ENCODE data around the gene FCRLA. TPM values are rescaled to one million over a fixed set of nuclear protein-coding genes. Genes with fewer than 3 reads are reported as not detected.

Gene FCRLA
- total RNA-seq, 1 experiment from 2014 or later = 0.15 TPM

DNA sequence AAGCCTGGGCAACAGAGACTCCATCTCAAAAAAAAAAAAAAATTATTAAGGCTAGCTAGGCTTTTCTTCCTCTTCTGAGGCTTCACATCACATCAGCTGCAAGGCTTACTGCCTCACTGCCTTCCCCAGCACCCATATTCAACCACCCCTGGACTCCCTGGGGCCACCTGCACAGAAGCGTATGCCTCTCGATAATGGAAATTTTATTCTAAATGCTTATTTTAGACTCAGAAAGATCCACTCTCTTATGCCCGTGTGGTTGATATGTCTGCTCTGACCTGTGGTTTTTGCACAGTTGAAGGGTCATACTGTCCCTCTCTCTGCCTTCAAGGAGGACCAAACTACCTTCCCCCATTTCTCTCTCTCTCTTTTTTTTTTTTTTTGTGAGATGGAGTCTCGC, 1.5 kb upstream of the FCRLA start:
- DNase-seq (ENCODE audit: low read depth, low spot score) (no peak), ATAC-seq (no peak)
- ChIA-PET POLR2A (no interaction called here), CTCF (interaction anchor here (0.7 kb wide), 1 partner anchor 141 kb away, joined by 6 read pairs; no protein-coding TSS in a partner anchor)
- Histone ChIP-seq H3K27ac (ENCODE audit: low read length) (no peak overlapping the region), H3K9me3 (ENCODE audit: control insufficient read depth, insufficient read depth, low read depth, low read length) (no peaks in the 10 kb centered on the region), H3K4me3 (ENCODE audit: low read depth in 2 of 2, low read length in 2 of 2) (no peak overlapping the region), H3K4me1 (ENCODE audit: control insufficient read depth, insufficient read depth, low read length) (no peaks in the 10 kb centered on the region), H3K27me3 (ENCODE audit: control insufficient read depth, insufficient read depth, low read length) (peaks cover 5% of the 10 kb centered on the region; the same call in 1 of the 2 replicates), H3K36me3 (ENCODE audit: control insufficient read depth, insufficient read depth, low read length) (no peaks in the 10 kb centered on the region)
- intact Hi-C loops (cut with micrococcal nuclease; ENCODE audit: unreplicated experiment) = no loop called here
- no TSS peak for BruUV-seq (replicated peaks)
- no peak for TF ChIP-seq TCF7L2 (IDR thresholded peaks at IDR 0.05; ENCODE audit: low read depth, low read length)
- TF ChIP-seq, protein P1, sequence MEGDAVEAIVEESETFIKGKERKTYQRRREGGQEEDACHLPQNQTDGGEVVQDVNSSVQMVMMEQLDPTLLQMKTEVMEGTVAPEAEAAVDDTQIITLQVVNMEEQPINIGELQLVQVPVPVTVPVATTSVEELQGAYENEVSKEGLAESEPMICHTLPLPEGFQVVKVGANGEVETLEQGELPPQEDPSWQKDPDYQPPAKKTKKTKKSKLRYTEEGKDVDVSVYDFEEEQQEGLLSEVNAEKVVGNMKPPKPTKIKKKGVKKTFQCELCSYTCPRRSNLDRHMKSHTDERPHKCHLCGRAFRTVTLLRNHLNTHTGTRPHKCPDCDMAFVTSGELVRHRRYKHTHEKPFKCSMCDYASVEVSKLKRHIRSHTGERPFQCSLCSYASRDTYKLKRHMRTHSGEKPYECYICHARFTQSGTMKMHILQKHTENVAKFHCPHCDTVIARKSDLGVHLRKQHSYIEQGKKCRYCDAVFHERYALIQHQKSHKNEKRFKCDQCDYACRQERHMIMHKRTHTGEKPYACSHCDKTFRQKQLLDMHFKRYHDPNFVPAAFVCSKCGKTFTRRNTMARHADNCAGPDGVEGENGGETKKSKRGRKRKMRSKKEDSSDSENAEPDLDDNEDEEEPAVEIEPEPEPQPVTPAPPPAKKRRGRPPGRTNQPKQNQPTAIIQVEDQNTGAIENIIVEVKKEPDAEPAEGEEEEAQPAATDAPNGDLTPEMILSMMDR (IDR thresholded peaks at IDR 0.05) = no peak
- TF ChIP-seq SIN3A (IDR thresholded peaks at IDR 0.05; ENCODE audit: borderline replicate concordance, insufficient read depth, low read depth, low read length) = no peak
- TF ChIP-seq, protein P2, sequence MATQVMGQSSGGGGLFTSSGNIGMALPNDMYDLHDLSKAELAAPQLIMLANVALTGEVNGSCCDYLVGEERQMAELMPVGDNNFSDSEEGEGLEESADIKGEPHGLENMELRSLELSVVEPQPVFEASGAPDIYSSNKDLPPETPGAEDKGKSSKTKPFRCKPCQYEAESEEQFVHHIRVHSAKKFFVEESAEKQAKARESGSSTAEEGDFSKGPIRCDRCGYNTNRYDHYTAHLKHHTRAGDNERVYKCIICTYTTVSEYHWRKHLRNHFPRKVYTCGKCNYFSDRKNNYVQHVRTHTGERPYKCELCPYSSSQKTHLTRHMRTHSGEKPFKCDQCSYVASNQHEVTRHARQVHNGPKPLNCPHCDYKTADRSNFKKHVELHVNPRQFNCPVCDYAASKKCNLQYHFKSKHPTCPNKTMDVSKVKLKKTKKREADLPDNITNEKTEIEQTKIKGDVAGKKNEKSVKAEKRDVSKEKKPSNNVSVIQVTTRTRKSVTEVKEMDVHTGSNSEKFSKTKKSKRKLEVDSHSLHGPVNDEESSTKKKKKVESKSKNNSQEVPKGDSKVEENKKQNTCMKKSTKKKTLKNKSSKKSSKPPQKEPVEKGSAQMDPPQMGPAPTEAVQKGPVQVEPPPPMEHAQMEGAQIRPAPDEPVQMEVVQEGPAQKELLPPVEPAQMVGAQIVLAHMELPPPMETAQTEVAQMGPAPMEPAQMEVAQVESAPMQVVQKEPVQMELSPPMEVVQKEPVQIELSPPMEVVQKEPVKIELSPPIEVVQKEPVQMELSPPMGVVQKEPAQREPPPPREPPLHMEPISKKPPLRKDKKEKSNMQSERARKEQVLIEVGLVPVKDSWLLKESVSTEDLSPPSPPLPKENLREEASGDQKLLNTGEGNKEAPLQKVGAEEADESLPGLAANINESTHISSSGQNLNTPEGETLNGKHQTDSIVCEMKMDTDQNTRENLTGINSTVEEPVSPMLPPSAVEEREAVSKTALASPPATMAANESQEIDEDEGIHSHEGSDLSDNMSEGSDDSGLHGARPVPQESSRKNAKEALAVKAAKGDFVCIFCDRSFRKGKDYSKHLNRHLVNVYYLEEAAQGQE (IDR thresholded peaks at IDR 0.05; ENCODE audit: insufficient read depth in 1 of 2, low read depth in 2 of 2, low read length in 1 of 2) = no peak
- TF ChIP-seq POLR2AphosphoS5 (IDR thresholded peaks at IDR 0.05; ENCODE audit: low read depth, low read length) = no peak
- in situ Hi-C loops (cut with HindIII; ENCODE audit: low pct_unique_long_range_greater_than_20kb, low sequenced_read_pairs) = no loop called here

DNA sequence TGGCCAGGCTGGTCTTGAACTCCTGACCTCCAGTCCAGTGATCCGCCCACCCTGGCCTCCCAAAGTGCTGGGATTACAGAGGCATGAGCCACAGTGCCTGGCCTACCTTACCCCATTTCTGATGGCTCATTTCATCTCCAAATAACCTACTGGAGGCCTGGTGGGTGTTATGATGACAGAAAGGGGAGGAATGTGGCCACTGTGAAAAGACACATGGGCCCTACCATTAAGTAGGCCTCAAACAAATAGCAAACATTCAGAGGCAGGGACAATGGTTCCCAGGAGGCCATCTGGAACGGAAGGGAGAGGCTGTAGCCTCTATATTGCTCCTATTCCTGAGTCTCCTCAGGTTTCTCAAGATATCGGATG, 932 bp upstream of the FCRLA start:
- ATAC-seq = no peak
- BruUV-seq (replicated peaks) = no TSS peak
- CTCF ChIA-PET = no interaction called here

More for the DNA sequence above, 932 bp upstream of the FCRLA start:
- H3K27ac ChIP-seq (ENCODE audit: low read length) = no peak overlapping the region
- H3K4me1 ChIP-seq (ENCODE audit: control insufficient read depth, insufficient read depth, low read length) = no peaks in the 10 kb centered on the region
- no peak overlapping the region for H3K4me3 ChIP-seq (ENCODE audit: low read depth in 2 of 2, low read length in 2 of 2)
- no peak for DNase-seq (ENCODE audit: low read depth, low spot score)
- POLR2A ChIA-PET = no interaction called here
- H3K9me3 ChIP-seq (ENCODE audit: control insufficient read depth, insufficient read depth, low read depth, low read length) = no peaks in the 10 kb centered on the region
- in situ Hi-C loops (cut with HindIII; ENCODE audit: low pct_unique_long_range_greater_than_20kb, low sequenced_read_pairs) = no loop called here
- no peaks in the 10 kb centered on the region for H3K36me3 ChIP-seq (ENCODE audit: control insufficient read depth, insufficient read depth, low read length)
- intact Hi-C loops (cut with micrococcal nuclease; ENCODE audit: unreplicated experiment) = no loop called here
- TF ChIP-seq, protein P2 (IDR thresholded peaks at IDR 0.05; ENCODE audit: insufficient read depth in 1 of 2, low read depth in 2 of 2, low read length in 1 of 2) = no peak
- TF ChIP-seq SIN3A (IDR thresholded peaks at IDR 0.05; ENCODE audit: borderline replicate concordance, insufficient read depth, low read depth, low read length) (no peak), POLR2AphosphoS5 (IDR thresholded peaks at IDR 0.05; ENCODE audit: low read depth, low read length) (no peak), TCF7L2 (IDR thresholded peaks at IDR 0.05; ENCODE audit: low read depth, low read length) (no peak)
- TF ChIP-seq, protein P1 (IDR thresholded peaks at IDR 0.05) = no peak
- H3K27me3 ChIP-seq (ENCODE audit: control insufficient read depth, insufficient read depth, low read length) = peaks cover 5% of the 10 kb centered on the region; the same call in 1 of the 2 replicates

Measured in Panc1 (cell line).